IPS DF 6.9 (cell line): Measurements from ENCODE around the gene SIRPD.
A peak's percentile ranks its signal among the peaks of the same experiment; 100 is the strongest.

Experiments used
- DNase-seq: peaks from one replicate; pipeline ENCODE4 v3.0.0-alpha.2; 2013; ENCODE audit warnings: low read depth, low spot score
- H3K27ac ChIP-seq: one replicate; pipeline ENCODE4 v1.5.1; 2013; ENCODE audit warnings: low read length, control low read depth
- H3K27me3 ChIP-seq: 2 replicates; pipeline ENCODE4 v1.6.1; 2013; ENCODE audit warnings: mild to moderate bottlenecking, low read length; ENCODE audit not compliant: control insufficient read depth, insufficient read depth
- H3K36me3 ChIP-seq: 2 replicates; pipeline ENCODE4 v1.6.1; 2013; ENCODE audit warnings: low read length; ENCODE audit not compliant: control insufficient read depth, insufficient read depth
- H3K4me1 ChIP-seq: 2 replicates; pipeline ENCODE4 v1.6.1; 2013; ENCODE audit warnings: low read length; ENCODE audit not compliant: control insufficient read depth, insufficient read depth
- H3K4me3 ChIP-seq: 2 replicates; pipeline ENCODE4 v1.5.1; 2013; ENCODE audit warnings: mild to moderate bottlenecking, low read length
- H3K9me3 ChIP-seq: 2 replicates; pipeline ENCODE4 v1.6.1; 2013; ENCODE audit warnings: low read length, inconsistent platforms; ENCODE audit not compliant: control insufficient read depth, insufficient read depth
- WGBS: extraction: QIAGEN DNeasy Blood & Tissue Kit; methylation state at CpG from one replicate; pipeline ENCODE4 v1.1.7; 2013; ENCODE audit warnings: mixed read lengths, missing lambda C conversion rate; ENCODE audit not compliant: insufficient read length, insufficient coverage; 5-methylcytosine and 5-hydroxymethylcytosine counted together

The SIRPD gene

GRCh38 chr20:1517010-1517409, 40.5 kb downstream of the SIRPD start:
- Histone ChIP-seq H3K36me3 (no peaks in the 10 kb centered on the region), H3K27ac (no peak overlapping the region), H3K4me1 (no peaks in the 10 kb centered on the region), H3K4me3 (no peak overlapping the region), H3K27me3 (no peaks in the 10 kb centered on the region), H3K9me3 (no peaks in the 10 kb centered on the region)
- no peak for DNase-seq
- WGBS, result no CpG with 5 or more reads among the region's 5 CpGs

- Histone ChIP-seq H3K4me1 (no peaks in the 10 kb centered on the region), H3K4me3 (no peak overlapping the region), H3K27me3 (no peaks in the 10 kb centered on the region), H3K36me3 (no peaks in the 10 kb centered on the region), H3K9me3 (no peaks in the 10 kb centered on the region), H3K27ac (no peak overlapping the region)
- no CpG with 5 or more reads among the region's 1 CpG for WGBS
- no peak for DNase-seq
These were observed 43.7 kb downstream of the SIRPD start for GRCh38 chr20:1513801-1514200.

- no CpG with 5 or more reads among the region's 9 CpGs for WGBS
- H3K4me1 ChIP-seq, result no peaks in the 10 kb centered on the region
- H3K27ac ChIP-seq, result no peak overlapping the region
- no peak overlapping the region for H3K4me3 ChIP-seq
- H3K36me3 ChIP-seq, result no peaks in the 10 kb centered on the region
- no peak for DNase-seq
- no peaks in the 10 kb centered on the region for H3K9me3 ChIP-seq
- H3K27me3 ChIP-seq, result no peaks in the 10 kb centered on the region
These were observed 48.3 kb downstream of the SIRPD start for GRCh38 chr20:1509237-1509636.

GRCh38 chr20:1508574-1508973, 48.9 kb downstream of the SIRPD start:
- DNase-seq, result no peak
- Histone ChIP-seq H3K27ac (no peak overlapping the region), H3K36me3 (no peaks in the 10 kb centered on the region), H3K4me1 (no peaks in the 10 kb centered on the region), H3K27me3 (no peaks in the 10 kb centered on the region), H3K4me3 (no peak overlapping the region), H3K9me3 (no peaks in the 10 kb centered on the region)

GRCh38 chr20:1507276-1507675, 50.2 kb downstream of the SIRPD start:
- Histone ChIP-seq H3K9me3 (no peaks in the 10 kb centered on the region), H3K27ac (no peak overlapping the region), H3K4me1 (no peaks in the 10 kb centered on the region), H3K27me3 (no peaks in the 10 kb centered on the region), H3K36me3 (no peaks in the 10 kb centered on the region), H3K4me3 (no peak overlapping the region)
- DNase-seq, result no peak
- WGBS, result no CpG with 5 or more reads among the region's 3 CpGs

- DNase-seq, result no peak
- H3K9me3 ChIP-seq, result no peaks in the 10 kb centered on the region
- no peaks in the 10 kb centered on the region for H3K4me1 ChIP-seq
- H3K36me3 ChIP-seq, result no peaks in the 10 kb centered on the region
- H3K4me3 ChIP-seq, result no peak overlapping the region
- H3K27me3 ChIP-seq, result no peaks in the 10 kb centered on the region
- WGBS, result no CpG with 5 or more reads among the region's 1 CpG
- H3K27ac ChIP-seq, result no peak overlapping the region
These were observed 51.6 kb downstream of the SIRPD start for GRCh38 chr20:1505871-1506270.

GRCh38 chr20:1505361-1505760, 52.1 kb downstream of the SIRPD start:
- no peaks in the 10 kb centered on the region for H3K9me3 ChIP-seq
- no CpG with 5 or more reads among the region's 3 CpGs for WGBS
- H3K4me3 ChIP-seq, result no peak overlapping the region
- no peaks in the 10 kb centered on the region for H3K4me1 ChIP-seq
- no peaks in the 10 kb centered on the region for H3K36me3 ChIP-seq
- no peak for DNase-seq
- H3K27me3 ChIP-seq, result no peaks in the 10 kb centered on the region
- H3K27ac ChIP-seq, result no peak overlapping the region

- Histone ChIP-seq H3K36me3 (no peaks in the 10 kb centered on the region), H3K4me3 (no peak overlapping the region), H3K4me1 (no peaks in the 10 kb centered on the region), H3K27ac (no peak overlapping the region), H3K27me3 (no peaks in the 10 kb centered on the region), H3K9me3 (no peaks in the 10 kb centered on the region)
- WGBS, result no CpG with 5 or more reads among the region's 8 CpGs
- peak; percentile 70 for DNase-seq
These were observed 53.8 kb downstream of the SIRPD start for GRCh38 chr20:1503564-1504227.

- WGBS, result no CpG with 5 or more reads among the region's 3 CpGs
- no peak overlapping the region for H3K27ac ChIP-seq
These were observed 57.0 kb downstream of the SIRPD start for GRCh38 chr20:1500496-1500895.

GRCh38 chr20:1499528-1500420, 57.7 kb downstream of the SIRPD start:
- H3K9me3 ChIP-seq, result no peaks in the 10 kb centered on the region
- H3K4me1 ChIP-seq, result no peaks in the 10 kb centered on the region
- no peaks in the 10 kb centered on the region for H3K27me3 ChIP-seq
- no peak overlapping the region for H3K4me3 ChIP-seq
- H3K27ac ChIP-seq, result no peak overlapping the region
- no peaks in the 10 kb centered on the region for H3K36me3 ChIP-seq
- no CpG with 5 or more reads among the region's 8 CpGs for WGBS
- no peak for DNase-seq

More at GRCh38 chr20:1500496-1500895, 57.0 kb downstream of the SIRPD start:
- no peak for DNase-seq
- Histone ChIP-seq H3K4me3 (no peak overlapping the region), H3K9me3 (no peaks in the 10 kb centered on the region), H3K4me1 (no peaks in the 10 kb centered on the region), H3K27me3 (no peaks in the 10 kb centered on the region), H3K36me3 (no peaks in the 10 kb centered on the region)
